Measurements from ENCODE around the gene ROR2.
A peak's percentile ranks its signal among the peaks of the same experiment; 100 is the strongest.

Gene ROR2

DNA sequence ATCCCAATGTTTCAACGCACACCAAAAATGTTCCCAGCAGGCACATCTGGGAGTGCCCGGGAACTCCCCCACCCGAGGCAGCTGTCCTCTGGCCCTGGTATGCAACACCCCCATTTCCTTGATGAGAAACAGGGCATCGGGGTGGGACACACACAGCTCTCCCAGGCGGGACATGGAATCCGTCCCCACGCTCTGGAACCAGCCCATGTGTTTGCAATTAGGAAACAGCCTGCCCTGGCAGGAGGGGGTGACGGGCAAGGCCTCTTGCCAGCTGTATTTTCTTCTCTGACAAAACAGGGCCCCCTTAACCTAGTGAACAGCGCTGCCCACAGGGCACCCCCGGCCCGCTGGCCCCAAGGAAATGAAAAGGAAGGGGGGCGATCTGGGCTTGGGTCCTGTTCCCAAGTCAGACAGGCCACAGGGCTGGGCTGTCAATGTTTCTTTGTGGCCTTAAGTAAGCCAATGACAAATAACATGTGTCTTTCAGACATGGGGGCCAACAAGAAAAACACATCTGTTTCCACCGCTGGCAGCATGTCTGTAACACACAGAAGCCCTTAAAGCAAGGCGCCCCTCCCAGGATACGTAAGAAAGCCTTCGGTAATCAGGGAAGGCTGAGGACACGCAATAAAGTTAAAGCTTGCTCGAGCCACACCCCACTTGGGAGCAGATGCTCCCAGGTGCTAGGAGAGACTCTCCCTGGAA lies 125.3 kb downstream of the ROR2 start:
- TF ChIP-seq ZNF8 (CRISPR knock-in tag; IDR thresholded peaks at IDR 0.05) (0 out of 2 replicates have a peak, but pooled peaks have one; percentile 19), RARB (CRISPR knock-in tag; IDR thresholded peaks at IDR 0.05) (no peak), TOX (CRISPR knock-in tag; IDR thresholded peaks at IDR 0.05; ENCODE audit: borderline replicate concordance) (no peak), TCF4 (CRISPR knock-in tag; IDR thresholded peaks at IDR 0.05; ENCODE audit: borderline replicate concordance) (peak; percentile 92)
- TF ChIP-seq, protein P1, sequence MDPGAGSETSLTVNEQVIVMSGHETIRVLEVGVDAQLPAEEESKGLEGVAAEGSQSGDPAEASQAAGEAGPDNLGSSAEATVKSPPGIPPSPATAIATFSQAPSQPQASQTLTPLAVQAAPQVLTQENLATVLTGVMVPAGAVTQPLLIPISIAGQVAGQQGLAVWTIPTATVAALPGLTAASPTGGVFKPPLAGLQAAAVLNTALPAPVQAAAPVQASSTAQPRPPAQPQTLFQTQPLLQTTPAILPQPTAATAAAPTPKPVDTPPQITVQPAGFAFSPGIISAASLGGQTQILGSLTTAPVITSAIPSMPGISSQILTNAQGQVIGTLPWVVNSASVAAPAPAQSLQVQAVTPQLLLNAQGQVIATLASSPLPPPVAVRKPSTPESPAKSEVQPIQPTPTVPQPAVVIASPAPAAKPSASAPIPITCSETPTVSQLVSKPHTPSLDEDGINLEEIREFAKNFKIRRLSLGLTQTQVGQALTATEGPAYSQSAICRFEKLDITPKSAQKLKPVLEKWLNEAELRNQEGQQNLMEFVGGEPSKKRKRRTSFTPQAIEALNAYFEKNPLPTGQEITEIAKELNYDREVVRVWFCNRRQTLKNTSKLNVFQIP (CRISPR knock-in tag; IDR thresholded peaks at IDR 0.05; ENCODE audit: borderline replicate concordance, low read depth), result no peak
- TF ChIP-seq, protein P2, sequence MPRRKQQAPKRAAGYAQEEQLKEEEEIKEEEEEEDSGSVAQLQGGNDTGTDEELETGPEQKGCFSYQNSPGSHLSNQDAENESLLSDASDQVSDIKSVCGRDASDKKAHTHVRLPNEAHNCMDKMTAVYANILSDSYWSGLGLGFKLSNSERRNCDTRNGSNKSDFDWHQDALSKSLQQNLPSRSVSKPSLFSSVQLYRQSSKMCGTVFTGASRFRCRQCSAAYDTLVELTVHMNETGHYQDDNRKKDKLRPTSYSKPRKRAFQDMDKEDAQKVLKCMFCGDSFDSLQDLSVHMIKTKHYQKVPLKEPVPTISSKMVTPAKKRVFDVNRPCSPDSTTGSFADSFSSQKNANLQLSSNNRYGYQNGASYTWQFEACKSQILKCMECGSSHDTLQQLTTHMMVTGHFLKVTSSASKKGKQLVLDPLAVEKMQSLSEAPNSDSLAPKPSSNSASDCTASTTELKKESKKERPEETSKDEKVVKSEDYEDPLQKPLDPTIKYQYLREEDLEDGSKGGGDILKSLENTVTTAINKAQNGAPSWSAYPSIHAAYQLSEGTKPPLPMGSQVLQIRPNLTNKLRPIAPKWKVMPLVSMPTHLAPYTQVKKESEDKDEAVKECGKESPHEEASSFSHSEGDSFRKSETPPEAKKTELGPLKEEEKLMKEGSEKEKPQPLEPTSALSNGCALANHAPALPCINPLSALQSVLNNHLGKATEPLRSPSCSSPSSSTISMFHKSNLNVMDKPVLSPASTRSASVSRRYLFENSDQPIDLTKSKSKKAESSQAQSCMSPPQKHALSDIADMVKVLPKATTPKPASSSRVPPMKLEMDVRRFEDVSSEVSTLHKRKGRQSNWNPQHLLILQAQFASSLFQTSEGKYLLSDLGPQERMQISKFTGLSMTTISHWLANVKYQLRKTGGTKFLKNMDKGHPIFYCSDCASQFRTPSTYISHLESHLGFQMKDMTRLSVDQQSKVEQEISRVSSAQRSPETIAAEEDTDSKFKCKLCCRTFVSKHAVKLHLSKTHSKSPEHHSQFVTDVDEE (CRISPR knock-in tag; IDR thresholded peaks at IDR 0.05), result peak; percentile 73
- peak; percentile 79 for ATAC-seq

DNA sequence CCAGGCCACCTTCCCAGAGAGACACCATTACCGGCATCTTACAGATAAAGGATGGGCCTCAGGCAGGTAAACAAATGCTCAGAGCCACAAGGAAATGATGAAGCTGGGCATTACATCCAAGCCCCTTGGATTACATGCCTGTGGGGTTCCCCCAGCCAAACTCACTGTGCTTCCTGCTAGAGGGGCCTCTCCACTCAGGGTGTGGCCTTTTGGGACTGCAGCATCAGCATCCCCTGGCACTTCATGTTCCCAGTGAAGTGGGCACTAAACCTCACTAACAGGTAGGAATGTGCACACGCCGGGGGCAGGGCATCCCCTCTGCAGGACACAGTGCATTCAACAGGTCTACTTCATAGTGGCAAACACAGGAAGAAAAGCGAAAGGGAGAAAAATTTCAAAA lies 125.9 kb downstream of the ROR2 start:
- no peak; the same call in 2 of the 3 replicates for ATAC-seq
- TF ChIP-seq ISL1 (CRISPR knock-in tag; IDR thresholded peaks at IDR 0.05) (no peak), ZNF8 (CRISPR knock-in tag; IDR thresholded peaks at IDR 0.05) (no peak), ZC3H10 (CRISPR knock-in tag; IDR thresholded peaks at IDR 0.05) (no peak), GLIS3 (CRISPR knock-in tag; IDR thresholded peaks at IDR 0.05) (no peak), RARB (CRISPR knock-in tag; IDR thresholded peaks at IDR 0.05) (no peak), ZFP3 (CRISPR knock-in tag; IDR thresholded peaks at IDR 0.05) (no peak), ZFP30 (CRISPR knock-in tag; IDR thresholded peaks at IDR 0.05) (no peak), BACH2 (CRISPR knock-in tag; IDR thresholded peaks at IDR 0.05; ENCODE audit: borderline replicate concordance) (no peak), TCF4 (CRISPR knock-in tag; IDR thresholded peaks at IDR 0.05; ENCODE audit: borderline replicate concordance) (no peak), ESRRG (CRISPR knock-in tag; IDR thresholded peaks at IDR 0.05) (no peak), SNAI2 (CRISPR knock-in tag; IDR thresholded peaks at IDR 0.05) (no peak), TOX (CRISPR knock-in tag; IDR thresholded peaks at IDR 0.05; ENCODE audit: borderline replicate concordance) (no peak)
- TF ChIP-seq, protein P2 (CRISPR knock-in tag; IDR thresholded peaks at IDR 0.05), result no peak
- TF ChIP-seq, protein P1 (CRISPR knock-in tag; IDR thresholded peaks at IDR 0.05; ENCODE audit: borderline replicate concordance, low read depth), result no peak

DNA sequence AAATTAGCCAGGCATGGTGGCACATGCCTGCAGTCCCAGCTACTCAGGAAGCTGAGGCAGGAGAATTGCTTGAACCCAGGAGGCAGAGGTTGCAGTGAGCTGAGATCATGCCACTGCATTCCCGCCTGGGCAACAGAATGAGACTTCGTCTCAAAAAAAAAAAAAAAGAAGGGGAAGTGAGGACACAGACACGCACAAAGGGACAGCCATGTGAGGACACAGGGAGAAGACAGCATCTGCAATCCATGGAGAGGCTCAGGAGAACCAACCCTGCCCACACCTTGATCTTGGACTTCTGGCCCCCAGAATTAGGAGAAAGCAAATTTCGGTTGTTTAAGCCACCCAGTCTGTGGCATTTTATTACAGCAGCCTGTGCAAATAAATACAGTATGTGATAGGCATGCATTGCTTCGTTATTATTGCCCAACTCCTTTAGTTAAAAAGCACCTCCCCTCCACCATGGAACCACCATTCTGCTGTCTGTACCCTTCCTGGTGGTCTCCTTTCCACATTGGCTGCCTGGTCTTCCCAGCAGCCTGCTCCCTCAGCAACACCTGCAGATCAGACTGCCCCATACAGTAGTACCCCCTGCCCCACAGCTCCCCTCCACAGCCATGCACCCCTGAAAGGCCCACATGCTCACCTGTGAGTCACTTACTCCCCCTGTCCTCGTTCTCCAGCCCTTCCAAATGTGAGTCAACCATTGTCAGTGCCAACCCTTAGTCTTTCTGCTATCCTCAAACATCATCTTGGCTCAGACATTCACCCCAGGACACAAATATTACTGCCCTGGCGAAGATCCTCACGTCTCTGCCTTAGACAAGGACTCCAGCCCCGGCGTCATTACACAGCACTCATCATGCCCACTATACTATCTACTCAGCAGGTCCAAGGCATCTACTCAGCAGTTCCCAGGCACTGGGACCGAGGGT lies 128.8 kb downstream of the ROR2 start:
- no peak for ATAC-seq
- no peak for TF ChIP-seq TCF4 (CRISPR knock-in tag; IDR thresholded peaks at IDR 0.05; ENCODE audit: borderline replicate concordance)
- no peak for TF ChIP-seq ZC3H10 (CRISPR knock-in tag; IDR thresholded peaks at IDR 0.05)
- TF ChIP-seq, protein P3, sequence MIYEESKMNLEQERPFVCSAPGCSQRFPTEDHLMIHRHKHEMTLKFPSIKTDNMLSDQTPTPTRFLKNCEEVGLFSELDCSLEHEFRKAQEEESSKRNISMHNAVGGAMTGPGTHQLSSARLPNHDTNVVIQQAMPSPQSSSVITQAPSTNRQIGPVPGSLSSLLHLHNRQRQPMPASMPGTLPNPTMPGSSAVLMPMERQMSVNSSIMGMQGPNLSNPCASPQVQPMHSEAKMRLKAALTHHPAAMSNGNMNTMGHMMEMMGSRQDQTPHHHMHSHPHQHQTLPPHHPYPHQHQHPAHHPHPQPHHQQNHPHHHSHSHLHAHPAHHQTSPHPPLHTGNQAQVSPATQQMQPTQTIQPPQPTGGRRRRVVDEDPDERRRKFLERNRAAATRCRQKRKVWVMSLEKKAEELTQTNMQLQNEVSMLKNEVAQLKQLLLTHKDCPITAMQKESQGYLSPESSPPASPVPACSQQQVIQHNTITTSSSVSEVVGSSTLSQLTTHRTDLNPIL (CRISPR knock-in tag; IDR thresholded peaks at IDR 0.05; ENCODE audit: low read depth), result no peak
- TF ChIP-seq CSDC2 (CRISPR knock-in tag; IDR thresholded peaks at IDR 0.05), result no peak
- no peak for TF ChIP-seq RARB (CRISPR knock-in tag; IDR thresholded peaks at IDR 0.05)
- no peak for TF ChIP-seq ZNF565 (CRISPR knock-in tag; conservative IDR thresholded peaks at IDR 0.05; ENCODE audit: low read depth)
- TF ChIP-seq ZNF8 (CRISPR knock-in tag; IDR thresholded peaks at IDR 0.05), result no peak
- TF ChIP-seq ESRRG (CRISPR knock-in tag; IDR thresholded peaks at IDR 0.05), result no peak

All from SK-N-SH treated with all-trans-retinoic acid at 6 μM for 48 hours (cell line).